Calu3 (cell line): ENCODE results near the gene ELF1. TPM values are rescaled to one million over a fixed set of nuclear protein-coding genes. Genes with fewer than 3 reads are reported as not detected.

ENCODE experiments used
- BruUV-seq: library from RNA; stranded (reverse); fragments of 400-500 nt; replicated peaks from 2 replicates; lab custom pipeline; 2021; lab: Mats Ljungman, UMichigan
- CTCF ChIA-PET: fragments of 300-600 bp; sonication (Branson Sonifier 250); formaldehyde crosslinking; loops from one replicate; lab custom pipeline; 2022; ENCODE audit warnings: antibody characterized with exemption; lab: Charles Lee
- DNase-seq: peaks from one replicate; pipeline ENCODE4 v3.0.0; 2022
- H3K27ac Mint-ChIP-seq: one replicate; pipeline ENCODE4 v1.8.0; 2022; ENCODE audit warnings: mixed read lengths; ENCODE audit not compliant: unreplicated experiment
- H3K27me3 Mint-ChIP-seq: one replicate; pipeline ENCODE4 v1.8.0; 2022; ENCODE audit warnings: mixed read lengths; ENCODE audit not compliant: unreplicated experiment
- H3K36me3 Mint-ChIP-seq: one replicate; pipeline ENCODE4 v1.8.0; 2022; ENCODE audit warnings: mild to moderate bottlenecking, moderate library complexity, mixed read lengths; ENCODE audit not compliant: insufficient read depth, unreplicated experiment
- H3K4me1 Mint-ChIP-seq: one replicate; pipeline ENCODE4 v1.8.0; 2022; ENCODE audit warnings: mild to moderate bottlenecking, low read depth, mixed read lengths; ENCODE audit not compliant: unreplicated experiment
- H3K4me3 Mint-ChIP-seq: one replicate; pipeline ENCODE4 v1.8.0; 2022; ENCODE audit warnings: mild to moderate bottlenecking, low read depth, moderate library complexity, mixed read lengths; ENCODE audit not compliant: unreplicated experiment
- H3K9me3 Mint-ChIP-seq: one replicate; pipeline ENCODE4 v1.8.0; 2022; ENCODE audit warnings: low read depth, mixed read lengths; ENCODE audit not compliant: unreplicated experiment
- intact Hi-C: fragments of 100-400 bp; cut with micrococcal nuclease; formaldehyde crosslinking; loops from one replicate; pipeline ENCODE4 v1.10.0; 2022; ENCODE audit not compliant: unreplicated experiment
- total RNA-seq: library from RNA; stranded (reverse); gene quantifications from 2 replicates; pipeline ENCODE4 v1.2.3, GENCODE V29; 2022
- TF ChIP-seq, protein P1 (sequence below): fragments of 200-600 bp; IDR thresholded peaks from one replicate; pipeline ENCODE4 v1.8.0; 2022; ENCODE audit warnings: antibody characterized with exemption; ENCODE audit not compliant: unreplicated experiment

Gene ELF1
- total RNA-seq, 1 experiment from 2014 or later: 63.5 TPM

DNA sequence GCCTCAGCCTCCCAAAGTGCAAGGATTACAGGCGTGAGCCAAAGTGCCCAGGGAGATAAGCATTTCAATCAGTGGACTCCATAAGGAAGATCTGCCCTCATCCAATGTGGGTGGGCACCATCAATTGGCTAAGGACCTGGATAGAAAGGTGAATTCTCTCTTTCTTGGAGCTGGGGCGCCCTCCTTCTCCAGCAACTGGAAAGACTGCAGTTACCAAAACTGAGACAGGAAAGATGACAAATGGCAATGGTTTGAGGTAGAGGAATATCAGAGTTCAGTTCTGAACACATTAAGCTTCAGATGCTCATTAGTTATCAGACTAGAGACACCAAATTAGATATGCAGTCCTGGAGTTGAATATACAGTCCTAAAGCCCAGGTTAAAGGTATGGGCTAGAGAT, 10.5 kb upstream of the ELF1 start:
- intact Hi-C loops: no loop called here
- Mint-ChIP-seq H3K4me1 (peaks cover 19% of the 10 kb centered on the region), H3K36me3 (no peaks in the 10 kb centered on the region), H3K9me3 (no peaks in the 10 kb centered on the region), H3K4me3 (no peak overlapping the region), H3K27ac (no peak overlapping the region), H3K27me3 (no peaks in the 10 kb centered on the region)
- BruUV-seq: no TSS peak
- DNase-seq: no peak
- TF ChIP-seq, protein P1, sequence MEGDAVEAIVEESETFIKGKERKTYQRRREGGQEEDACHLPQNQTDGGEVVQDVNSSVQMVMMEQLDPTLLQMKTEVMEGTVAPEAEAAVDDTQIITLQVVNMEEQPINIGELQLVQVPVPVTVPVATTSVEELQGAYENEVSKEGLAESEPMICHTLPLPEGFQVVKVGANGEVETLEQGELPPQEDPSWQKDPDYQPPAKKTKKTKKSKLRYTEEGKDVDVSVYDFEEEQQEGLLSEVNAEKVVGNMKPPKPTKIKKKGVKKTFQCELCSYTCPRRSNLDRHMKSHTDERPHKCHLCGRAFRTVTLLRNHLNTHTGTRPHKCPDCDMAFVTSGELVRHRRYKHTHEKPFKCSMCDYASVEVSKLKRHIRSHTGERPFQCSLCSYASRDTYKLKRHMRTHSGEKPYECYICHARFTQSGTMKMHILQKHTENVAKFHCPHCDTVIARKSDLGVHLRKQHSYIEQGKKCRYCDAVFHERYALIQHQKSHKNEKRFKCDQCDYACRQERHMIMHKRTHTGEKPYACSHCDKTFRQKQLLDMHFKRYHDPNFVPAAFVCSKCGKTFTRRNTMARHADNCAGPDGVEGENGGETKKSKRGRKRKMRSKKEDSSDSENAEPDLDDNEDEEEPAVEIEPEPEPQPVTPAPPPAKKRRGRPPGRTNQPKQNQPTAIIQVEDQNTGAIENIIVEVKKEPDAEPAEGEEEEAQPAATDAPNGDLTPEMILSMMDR: no peak
- CTCF ChIA-PET: no interaction called here

DNA sequence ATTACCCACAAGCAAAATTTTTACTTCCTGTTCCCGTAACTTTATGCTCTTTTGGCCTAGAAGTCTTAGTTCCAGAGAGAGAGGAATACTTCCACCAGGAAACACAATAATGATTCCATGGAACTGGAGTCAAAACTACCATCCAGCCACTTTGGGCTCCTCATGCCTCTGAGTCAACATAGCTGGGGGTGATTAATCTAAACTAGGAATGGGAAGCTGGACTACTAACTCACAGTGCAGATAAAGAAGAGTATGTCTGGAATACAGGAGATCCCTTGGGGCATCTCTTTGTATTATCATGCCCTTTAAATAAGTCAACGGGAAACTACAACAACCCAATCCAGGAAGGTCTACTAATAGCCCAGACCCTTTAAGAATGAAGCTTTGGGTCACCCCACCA, 8.9 kb upstream of the ELF1 start:
- BruUV-seq: no TSS peak
- DNase-seq: no peak
- H3K27ac Mint-ChIP-seq: no peak overlapping the region
- no peaks in the 10 kb centered on the region for H3K27me3 Mint-ChIP-seq
- TF ChIP-seq, protein P1: no peak
- peaks cover 19% of the 10 kb centered on the region for H3K4me1 Mint-ChIP-seq
- CTCF ChIA-PET: no interaction called here
- no peaks in the 10 kb centered on the region for H3K9me3 Mint-ChIP-seq
- H3K4me3 Mint-ChIP-seq: no peak overlapping the region
- no peaks in the 10 kb centered on the region for H3K36me3 Mint-ChIP-seq
- intact Hi-C loops: no loop called here

DNA sequence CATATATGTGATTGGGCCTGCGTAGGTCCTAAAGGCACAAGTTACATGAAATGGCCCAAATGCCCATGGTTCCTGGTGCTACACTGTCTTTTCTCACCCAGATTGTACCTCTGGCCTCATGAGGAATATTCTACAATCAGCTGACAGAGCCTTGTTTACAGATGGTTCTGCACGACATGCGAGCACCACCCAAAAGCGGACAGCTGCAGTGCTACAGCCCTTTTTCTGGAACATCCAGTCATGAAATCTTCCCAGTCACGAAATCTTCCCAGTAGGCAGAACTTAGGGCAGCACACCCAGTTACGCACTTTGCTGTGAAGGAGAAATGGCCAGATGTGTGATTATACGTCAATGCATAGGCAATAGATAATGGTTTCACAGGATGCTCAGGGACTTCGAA, 7.7 kb upstream of the ELF1 start:
- Mint-ChIP-seq H3K4me3 (no peak overlapping the region), H3K4me1 (peaks cover 19% of the 10 kb centered on the region), H3K27me3 (no peaks in the 10 kb centered on the region), H3K27ac (no peak overlapping the region), H3K36me3 (no peaks in the 10 kb centered on the region), H3K9me3 (no peaks in the 10 kb centered on the region)
- CTCF ChIA-PET: no interaction called here
- DNase-seq: no peak
- TF ChIP-seq, protein P1: no peak
- intact Hi-C loops: no loop called here
- no TSS peak for BruUV-seq

DNA sequence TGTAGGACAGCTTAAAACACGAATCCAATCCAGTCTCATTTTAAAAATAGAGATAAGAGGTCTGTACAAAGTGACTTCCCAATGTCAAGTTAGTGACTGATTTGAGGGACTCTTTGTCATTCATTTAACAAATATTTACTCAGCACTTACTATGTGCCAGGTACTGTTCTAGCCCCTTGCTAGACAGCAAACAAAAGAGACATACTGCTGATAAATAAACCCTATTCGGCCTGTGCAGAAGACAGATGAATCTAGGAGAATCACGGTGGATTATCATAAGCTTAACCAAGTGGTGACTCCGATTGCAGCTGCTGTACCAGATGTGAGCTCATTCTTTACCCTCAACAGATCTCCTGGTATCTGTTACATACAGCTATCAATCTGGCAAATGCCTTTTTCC, 6.4 kb upstream of the ELF1 start:
- DNase-seq: no peak
- Mint-ChIP-seq H3K27ac (no peak overlapping the region), H3K4me3 (no peak overlapping the region), H3K27me3 (no peaks in the 10 kb centered on the region), H3K36me3 (no peaks in the 10 kb centered on the region), H3K4me1 (peaks cover 19% of the 10 kb centered on the region), H3K9me3 (no peaks in the 10 kb centered on the region)
- TF ChIP-seq, protein P1: no peak
- no TSS peak for BruUV-seq
- CTCF ChIA-PET: no interaction called here
- intact Hi-C loops: no loop called here
